AG09319 (cell line): ENCODE results near the gene TMEM53.
"Not testable (repeated sequence)": the region's sequence is repeated elsewhere in the genome, so short reads cannot be mapped to it uniquely, and the experiment has no call there.

Experiments used
- DNase-seq: peaks from one replicate; pipeline ENCODE4 v3.0.0-alpha.2; 2010; ENCODE audit warnings: low read depth; ENCODE audit errors: extremely low read depth
- TF ChIP-seq, protein P1 (sequence below): IDR thresholded peaks from 2 replicates; pipeline ENCODE4 v1.5.1; 2011; ENCODE audit warnings: low read depth, mild to moderate bottlenecking, inconsistent platforms, low read length, moderate library complexity

The TMEM53 gene

GRCh38 chr1:44672254-44672955 is 1.9 kb downstream of the TMEM53 start:
- TF ChIP-seq, protein P1, sequence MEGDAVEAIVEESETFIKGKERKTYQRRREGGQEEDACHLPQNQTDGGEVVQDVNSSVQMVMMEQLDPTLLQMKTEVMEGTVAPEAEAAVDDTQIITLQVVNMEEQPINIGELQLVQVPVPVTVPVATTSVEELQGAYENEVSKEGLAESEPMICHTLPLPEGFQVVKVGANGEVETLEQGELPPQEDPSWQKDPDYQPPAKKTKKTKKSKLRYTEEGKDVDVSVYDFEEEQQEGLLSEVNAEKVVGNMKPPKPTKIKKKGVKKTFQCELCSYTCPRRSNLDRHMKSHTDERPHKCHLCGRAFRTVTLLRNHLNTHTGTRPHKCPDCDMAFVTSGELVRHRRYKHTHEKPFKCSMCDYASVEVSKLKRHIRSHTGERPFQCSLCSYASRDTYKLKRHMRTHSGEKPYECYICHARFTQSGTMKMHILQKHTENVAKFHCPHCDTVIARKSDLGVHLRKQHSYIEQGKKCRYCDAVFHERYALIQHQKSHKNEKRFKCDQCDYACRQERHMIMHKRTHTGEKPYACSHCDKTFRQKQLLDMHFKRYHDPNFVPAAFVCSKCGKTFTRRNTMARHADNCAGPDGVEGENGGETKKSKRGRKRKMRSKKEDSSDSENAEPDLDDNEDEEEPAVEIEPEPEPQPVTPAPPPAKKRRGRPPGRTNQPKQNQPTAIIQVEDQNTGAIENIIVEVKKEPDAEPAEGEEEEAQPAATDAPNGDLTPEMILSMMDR, result no peak
- no peak for DNase-seq

DNA sequence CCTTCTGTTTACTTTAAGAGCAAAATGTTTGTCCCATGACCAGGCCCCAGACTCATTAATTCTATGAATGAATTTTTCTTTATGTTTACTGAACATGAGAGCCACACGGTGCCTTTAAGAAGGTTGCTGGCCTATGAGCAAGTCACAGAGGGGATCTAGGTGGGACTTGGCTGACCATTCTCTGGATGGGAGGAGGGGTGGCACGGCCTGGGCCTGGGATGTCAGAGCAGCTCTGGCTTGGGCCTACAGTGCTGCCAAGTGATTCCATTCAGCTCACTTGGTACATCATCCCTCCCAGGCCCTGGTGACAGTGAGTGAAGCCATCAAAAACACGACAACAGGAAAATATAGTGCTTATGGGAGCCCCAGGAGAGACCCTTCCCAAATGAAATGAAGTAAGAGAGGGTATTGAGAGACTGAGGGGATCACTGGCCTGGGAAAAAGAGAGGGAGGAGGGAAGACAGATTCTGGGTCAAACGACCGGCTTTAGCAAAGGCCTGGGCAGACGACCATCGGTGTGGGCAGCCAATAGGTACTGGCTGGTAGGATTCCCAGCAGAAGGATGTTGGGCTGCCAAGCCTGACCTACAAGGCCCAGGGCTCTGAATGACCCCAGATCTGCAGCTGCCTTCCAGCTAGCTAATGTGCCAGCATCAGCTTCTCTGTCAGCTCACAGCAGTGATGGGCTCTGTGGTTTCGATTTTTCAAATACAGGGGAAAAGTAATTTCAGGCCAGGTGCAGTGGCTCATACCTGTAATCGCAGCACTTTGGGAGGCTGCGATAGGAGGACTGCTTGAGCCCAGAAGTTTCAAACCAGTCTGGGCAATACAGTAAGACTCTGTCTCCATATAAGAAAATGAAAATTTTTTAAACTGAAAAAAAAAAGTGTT is 3.3 kb downstream of the TMEM53 start:
- TF ChIP-seq, protein P1, result no peak
- no peak for DNase-seq

DNA sequence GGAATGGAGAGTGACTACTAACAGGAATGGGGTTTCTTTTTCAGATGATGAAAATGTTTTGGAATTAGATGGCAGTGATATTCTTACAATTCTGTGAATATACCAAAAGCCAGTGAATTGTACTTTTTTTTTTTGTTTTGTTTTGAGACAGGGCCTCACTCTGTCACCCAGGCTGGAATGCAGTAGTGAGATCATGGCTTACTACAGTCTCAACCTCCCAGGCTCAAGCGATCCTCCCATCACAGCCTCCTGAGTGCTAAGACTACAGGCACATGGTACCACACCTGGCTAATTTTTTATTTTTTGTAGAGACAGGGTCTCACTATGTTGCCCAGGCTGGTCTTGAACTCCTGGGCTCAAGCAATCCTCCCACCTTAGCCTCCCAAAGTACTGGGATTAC is 7.6 kb downstream of the TMEM53 start:
- DNase-seq, result not testable (repeated sequence)

- DNase-seq, result no peak
- TF ChIP-seq, protein P1, result no peak
Observed at GRCh38 chr1:44664730-44665370, 9.4 kb downstream of the TMEM53 start.

DNA sequence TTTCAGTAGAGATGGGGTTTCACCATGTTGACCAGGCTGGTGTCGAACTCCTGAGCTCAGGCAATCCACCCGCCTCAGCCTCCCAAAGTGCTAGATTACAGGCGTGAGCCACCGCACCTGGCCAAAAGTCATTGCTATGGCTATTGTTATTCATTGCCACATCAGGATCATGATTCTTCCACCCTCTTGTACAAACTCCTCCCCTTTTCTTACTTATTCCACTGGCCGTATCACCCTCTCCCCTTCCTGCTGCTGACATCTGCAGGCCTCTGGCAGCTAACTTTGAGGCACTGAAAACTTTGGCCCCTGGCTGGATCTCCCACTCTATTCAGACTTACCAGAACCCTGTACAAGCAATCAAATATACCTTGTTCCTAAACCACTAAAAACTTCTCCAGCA is 10.9 kb downstream of the TMEM53 start:
- no peak for DNase-seq
- TF ChIP-seq, protein P1, result no peak

- no peak for DNase-seq
- TF ChIP-seq, protein P1, result no peak
Observed at GRCh38 chr1:44662683-44663030, 11.6 kb downstream of the TMEM53 start.

GRCh38 chr1:44661781-44662682 is 12.2 kb downstream of the TMEM53 start:
- DNase-seq, result no peak
- TF ChIP-seq, protein P1, result no peak
